HG02571 (cell line): ENCODE data around the gene IGFBP3.

Source experiments
- ATAC-seq: cut with Tn5 transposase; IDR thresholded peaks from one replicate; pipeline ENCODE4 v1.9.1; 2021; ENCODE audit warnings: mild to moderate bottlenecking, moderate library complexity; ENCODE audit not compliant: unreplicated experiment

Gene IGFBP3

GRCh38 chr7:45923290-45923689 is 2.2 kb upstream of the IGFBP3 start:
- ATAC-seq, result no peak

- ATAC-seq, result no peak
Observed at GRCh38 chr7:45922810-45923209, 1.7 kb upstream of the IGFBP3 start.

GRCh38 chr7:45921699-45922519 is 837 bp upstream of the IGFBP3 start:
- ATAC-seq, result no peak

GRCh38 chr7:45921381-45921698 is 268 bp upstream of the IGFBP3 start:
- no peak for ATAC-seq

GRCh38 chr7:45919993-45920459 is 1.0 kb downstream of the IGFBP3 start:
- no peak for ATAC-seq

- ATAC-seq, result no peak
Observed at GRCh38 chr7:45919231-45919784, 1.8 kb downstream of the IGFBP3 start.

- ATAC-seq, result no peak
Observed at GRCh38 chr7:45918556-45918955, 2.5 kb downstream of the IGFBP3 start.

GRCh38 chr7:45917658-45918057 is 3.4 kb downstream of the IGFBP3 start:
- ATAC-seq, result peak; percentile 77

GRCh38 chr7:45917064-45917463 is 4.0 kb downstream of the IGFBP3 start:
- no peak for ATAC-seq

- no peak for ATAC-seq
Observed at GRCh38 chr7:45915606-45916005, 5.5 kb downstream of the IGFBP3 start.

GRCh38 chr7:45914911-45915310 is 6.2 kb downstream of the IGFBP3 start:
- ATAC-seq, result no peak

GRCh38 chr7:45912972-45913371 is 8.1 kb downstream of the IGFBP3 start:
- ATAC-seq, result no peak

- ATAC-seq, result no peak
Observed at GRCh38 chr7:45911311-45911710, 9.8 kb downstream of the IGFBP3 start.

- ATAC-seq, result no peak
Observed at GRCh38 chr7:45910855-45911254, 10.2 kb downstream of the IGFBP3 start.

GRCh38 chr7:45909561-45909960 is 11.5 kb downstream of the IGFBP3 start:
- no peak for ATAC-seq

- no peak for ATAC-seq
Observed at GRCh38 chr7:45902820-45903219, 18.3 kb downstream of the IGFBP3 start.

- ATAC-seq, result no peak
Observed at GRCh38 chr7:45901566-45901965, 19.5 kb downstream of the IGFBP3 start.

- no peak for ATAC-seq
Observed at GRCh38 chr7:45898222-45898621, 22.9 kb downstream of the IGFBP3 start.

- no peak for ATAC-seq
Observed at GRCh38 chr7:45897042-45897690, 23.9 kb downstream of the IGFBP3 start.

GRCh38 chr7:45894665-45895062 is 26.4 kb downstream of the IGFBP3 start:
- no peak for ATAC-seq

GRCh38 chr7:45893996-45894664 is 26.9 kb downstream of the IGFBP3 start:
- no peak for ATAC-seq
